Endothelial cell (in vitro differentiated cells): ENCODE results near the gene ITGA2. TPM values are rescaled to one million over a fixed set of nuclear protein-coding genes. Genes with fewer than 3 reads are reported as not detected.

Source experiments
- DNase-seq: peaks from one replicate; pipeline ENCODE4 v3.0.0; 2021; ENCODE audit warnings: low spot score
- H3K27ac Mint-ChIP-seq: one replicate; pipeline ENCODE4 v1.8.0; 2021; ENCODE audit warnings: mixed read lengths, inconsistent platforms; ENCODE audit not compliant: unreplicated experiment
- H3K27me3 Mint-ChIP-seq: one replicate; pipeline ENCODE4 v1.8.0; 2021; ENCODE audit warnings: mild to moderate bottlenecking, moderate library complexity, mixed read lengths, inconsistent platforms; ENCODE audit not compliant: unreplicated experiment
- H3K36me3 Mint-ChIP-seq: one replicate; pipeline ENCODE4 v1.8.0; 2021; ENCODE audit warnings: mild to moderate bottlenecking, low read depth, mixed read lengths, inconsistent platforms; ENCODE audit not compliant: unreplicated experiment
- H3K4me1 Mint-ChIP-seq: one replicate; pipeline ENCODE4 v1.8.0; 2021; ENCODE audit warnings: mild to moderate bottlenecking, mixed read lengths, inconsistent platforms; ENCODE audit not compliant: unreplicated experiment
- H3K4me3 Mint-ChIP-seq: one replicate; pipeline ENCODE4 v1.8.0; 2021; ENCODE audit warnings: mild to moderate bottlenecking, mixed read lengths, inconsistent platforms; ENCODE audit not compliant: unreplicated experiment
- H3K9me3 Mint-ChIP-seq: one replicate; pipeline ENCODE4 v1.8.0; 2021; ENCODE audit warnings: mixed read lengths, inconsistent platforms; ENCODE audit not compliant: unreplicated experiment
- total RNA-seq: library from RNA; stranded (reverse); fragmentation: NEBNext Ultra II Directional; extraction: Animal tissue kit (Norgen Biotek cat#: 25700); gene quantifications from one replicate; pipeline ENCODE4 v1.2.1, GENCODE V29; 2021; ENCODE audit not compliant: unreplicated experiment
- TF ChIP-seq, protein P1 (sequence below): fragments of 200-600 bp; sonication (generic); IDR thresholded peaks from one replicate; pipeline ENCODE4 v1.5.0; 2021; ENCODE audit warnings: antibody characterized with exemption; ENCODE audit not compliant: unreplicated experiment

ITGA2 gene
- total RNA-seq, 1 donor from 2014 or later, result 15.1 TPM

GRCh38 chr5:53084546-53085255 lies 95.5 kb downstream of the ITGA2 start:
- no peak for DNase-seq
- TF ChIP-seq, protein P1, sequence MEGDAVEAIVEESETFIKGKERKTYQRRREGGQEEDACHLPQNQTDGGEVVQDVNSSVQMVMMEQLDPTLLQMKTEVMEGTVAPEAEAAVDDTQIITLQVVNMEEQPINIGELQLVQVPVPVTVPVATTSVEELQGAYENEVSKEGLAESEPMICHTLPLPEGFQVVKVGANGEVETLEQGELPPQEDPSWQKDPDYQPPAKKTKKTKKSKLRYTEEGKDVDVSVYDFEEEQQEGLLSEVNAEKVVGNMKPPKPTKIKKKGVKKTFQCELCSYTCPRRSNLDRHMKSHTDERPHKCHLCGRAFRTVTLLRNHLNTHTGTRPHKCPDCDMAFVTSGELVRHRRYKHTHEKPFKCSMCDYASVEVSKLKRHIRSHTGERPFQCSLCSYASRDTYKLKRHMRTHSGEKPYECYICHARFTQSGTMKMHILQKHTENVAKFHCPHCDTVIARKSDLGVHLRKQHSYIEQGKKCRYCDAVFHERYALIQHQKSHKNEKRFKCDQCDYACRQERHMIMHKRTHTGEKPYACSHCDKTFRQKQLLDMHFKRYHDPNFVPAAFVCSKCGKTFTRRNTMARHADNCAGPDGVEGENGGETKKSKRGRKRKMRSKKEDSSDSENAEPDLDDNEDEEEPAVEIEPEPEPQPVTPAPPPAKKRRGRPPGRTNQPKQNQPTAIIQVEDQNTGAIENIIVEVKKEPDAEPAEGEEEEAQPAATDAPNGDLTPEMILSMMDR, result no peak
- no peak overlapping the region for H3K27ac Mint-ChIP-seq
- peaks cover 29% of the 10 kb centered on the region for H3K36me3 Mint-ChIP-seq
- no peaks in the 10 kb centered on the region for H3K9me3 Mint-ChIP-seq
- no peak overlapping the region for H3K4me3 Mint-ChIP-seq
- H3K27me3 Mint-ChIP-seq, result no peaks in the 10 kb centered on the region
- H3K4me1 Mint-ChIP-seq, result no peaks in the 10 kb centered on the region

GRCh38 chr5:53087171-53087570 lies 98.0 kb downstream of the ITGA2 start:
- H3K27ac Mint-ChIP-seq, result no peak overlapping the region
- H3K9me3 Mint-ChIP-seq, result no peaks in the 10 kb centered on the region
- no peaks in the 10 kb centered on the region for H3K27me3 Mint-ChIP-seq
- DNase-seq, result no peak
- TF ChIP-seq, protein P1, result no peak
- peaks cover 26% of the 10 kb centered on the region for H3K36me3 Mint-ChIP-seq
- no peak overlapping the region for H3K4me3 Mint-ChIP-seq
- H3K4me1 Mint-ChIP-seq, result peaks cover 2% of the 10 kb centered on the region

- H3K4me1 Mint-ChIP-seq, result peaks cover 2% of the 10 kb centered on the region
- H3K9me3 Mint-ChIP-seq, result no peaks in the 10 kb centered on the region
- TF ChIP-seq, protein P1, result no peak
- no peak overlapping the region for H3K4me3 Mint-ChIP-seq
- H3K27ac Mint-ChIP-seq, result no peak overlapping the region
- no peak for DNase-seq
- H3K27me3 Mint-ChIP-seq, result no peaks in the 10 kb centered on the region
- H3K36me3 Mint-ChIP-seq, result peaks cover 26% of the 10 kb centered on the region
Measured at GRCh38 chr5:53087621-53088121, 98.5 kb downstream of the ITGA2 start.

DNA sequence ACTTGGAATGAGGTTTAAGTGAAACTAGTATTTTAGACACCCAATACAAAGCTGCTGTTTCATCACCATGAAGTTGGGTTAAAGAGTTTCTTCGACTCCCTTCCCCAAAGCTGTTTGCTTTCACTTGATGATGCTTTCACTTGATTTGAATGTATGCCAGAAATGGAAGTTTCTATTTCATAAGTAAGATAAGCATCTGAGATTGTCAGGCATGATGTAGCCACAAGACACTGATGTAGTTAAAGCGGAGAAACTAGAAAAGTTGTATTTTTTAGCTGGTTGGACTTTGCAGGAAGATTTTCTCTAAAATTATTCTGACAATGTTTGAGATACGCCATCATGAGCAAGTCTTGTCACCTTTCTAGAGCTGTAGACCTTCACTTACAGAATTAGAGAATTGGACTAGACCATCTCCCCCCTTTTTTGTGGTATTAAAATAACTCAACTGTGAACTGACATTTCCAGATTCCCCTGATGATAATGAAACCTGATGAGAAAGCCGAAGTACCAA lies 100.4 kb downstream of the ITGA2 start:
- Mint-ChIP-seq H3K36me3 (peaks cover 15% of the 10 kb centered on the region), H3K4me1 (peaks cover 2% of the 10 kb centered on the region), H3K9me3 (no peaks in the 10 kb centered on the region), H3K27me3 (no peaks in the 10 kb centered on the region), H3K27ac (no peak overlapping the region), H3K4me3 (no peak overlapping the region)
- TF ChIP-seq, protein P1, result no peak
- no peak for DNase-seq

GRCh38 chr5:53090229-53090628 lies 101.1 kb downstream of the ITGA2 start:
- Mint-ChIP-seq H3K4me3 (no peak overlapping the region), H3K4me1 (peaks cover 2% of the 10 kb centered on the region), H3K27ac (no peak overlapping the region), H3K36me3 (peaks cover 15% of the 10 kb centered on the region), H3K9me3 (no peaks in the 10 kb centered on the region), H3K27me3 (no peaks in the 10 kb centered on the region)
- TF ChIP-seq, protein P1, result no peak
- no peak for DNase-seq
